MM.1S (cell line): Measurements from ENCODE around the gene IL6ST.

Source experiments
- DNase-seq: peaks from one replicate; pipeline ENCODE4 v3.0.0-alpha.2; 2015
- H2AFZ ChIP-seq: fragments of 300-600 bp; sonication (generic); 2 replicates; pipeline ENCODE4 v1.6.0; 2016; ENCODE audit warnings: antibody characterized with exemption, low read length
- H3F3A ChIP-seq: fragments of 300-600 bp; sonication (generic); 2 replicates; pipeline ENCODE4 v1.6.1; 2016; ENCODE audit warnings: mild to moderate bottlenecking, antibody characterized with exemption, low read length, moderate library complexity, mixed read lengths; ENCODE audit not compliant: insufficient read depth
- H3K27ac ChIP-seq: fragments of 300-600 bp; sonication (generic); 2 replicates; pipeline ENCODE4 v1.5.1; 2016; ENCODE audit warnings: mild to moderate bottlenecking, low read length
- H3K27me3 ChIP-seq: fragments of 300-600 bp; sonication (generic); replicated peaks from 2 replicates; pipeline ENCODE4 v1.6.0; 2016; ENCODE audit warnings: low read length; ENCODE audit not compliant: insufficient read depth
- H3K36me3 ChIP-seq: fragments of 300-600 bp; sonication (generic); replicated peaks from 2 replicates; pipeline ENCODE4 v1.6.1; 2016; ENCODE audit warnings: mild to moderate bottlenecking, low read length, mixed read lengths; ENCODE audit not compliant: insufficient read depth
- H3K4me1 ChIP-seq: fragments of 300-600 bp; sonication (generic); 2 replicates; pipeline ENCODE4 v1.6.1; 2016; ENCODE audit warnings: low read length, mixed read lengths
- H3K4me2 ChIP-seq: fragments of 300-600 bp; sonication (generic); 2 replicates; pipeline ENCODE4 v1.6.0; 2016; ENCODE audit warnings: low read depth, low read length
- H3K4me3 ChIP-seq: fragments of 300-600 bp; sonication (generic); 2 replicates; pipeline ENCODE4 v1.5.1; 2016; ENCODE audit warnings: low read length, mixed read lengths
- H3K79me2 ChIP-seq: fragments of 300-600 bp; sonication (generic); 2 replicates; pipeline ENCODE4 v1.6.1; 2016; ENCODE audit warnings: mixed run types, low read length, mixed read lengths
- H3K9ac ChIP-seq: fragments of 300-600 bp; sonication (generic); 2 replicates; pipeline ENCODE4 v1.6.1; 2016; ENCODE audit warnings: low read length, mixed read lengths
- H3K9me2 ChIP-seq: fragments of 300-600 bp; sonication (generic); replicated peaks from 2 replicates; pipeline ENCODE4 v1.6.1; 2016; ENCODE audit warnings: mild to moderate bottlenecking, low read length, mixed read lengths; ENCODE audit not compliant: insufficient read depth
- H3K9me3 ChIP-seq: fragments of 300-600 bp; sonication (generic); replicated peaks from 2 replicates; pipeline ENCODE4 v1.6.1; 2016; ENCODE audit warnings: mild to moderate bottlenecking, low read length, mixed read lengths; ENCODE audit not compliant: insufficient read depth
- H4K20me1 ChIP-seq: fragments of 300-600 bp; sonication (generic); 2 replicates; pipeline ENCODE4 v1.6.1; 2016; ENCODE audit warnings: mild to moderate bottlenecking, low read length, moderate library complexity, mixed read lengths; ENCODE audit not compliant: insufficient read depth
- CTCF ChIP-seq: fragments of 300-600 bp; sonication (generic); IDR thresholded peaks from 2 replicates; pipeline ENCODE4 v1.5.1; 2016; ENCODE audit warnings: antibody characterized with exemption, low read length, mixed read lengths
- EZH2 ChIP-seq: fragments of 300-600 bp; sonication (generic); optimal IDR thresholded peaks from 2 replicates; pipeline ENCODE3; 2017; ENCODE audit warnings: low read depth, mild to moderate bottlenecking, antibody characterized with exemption, low read length, mixed read lengths
- EZH2phosphoT487 ChIP-seq: fragments of 300-600 bp; sonication (generic); IDR thresholded peaks from 2 replicates; pipeline ENCODE4 v1.6.1; 2018; ENCODE audit warnings: antibody characterized with exemption, low read length

Gene IL6ST

DNA sequence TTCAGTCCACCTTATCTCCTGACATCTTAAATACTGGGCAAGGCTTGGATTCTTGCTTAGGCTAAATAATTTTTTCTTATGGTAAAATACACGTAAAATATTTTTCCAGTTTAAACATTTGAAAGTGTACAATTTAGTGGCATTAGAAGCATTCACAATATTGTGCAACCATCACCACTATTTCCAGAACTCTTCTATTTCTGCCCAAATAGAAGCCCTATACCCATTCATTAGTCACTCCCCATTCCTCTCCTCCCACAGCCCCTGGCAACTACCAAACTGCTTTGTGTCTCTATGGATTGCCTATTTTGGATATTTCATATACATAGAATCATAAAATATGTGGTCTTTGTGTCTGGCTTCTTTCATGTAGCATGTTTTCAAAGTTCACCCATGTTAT is 86.0 kb downstream of the IL6ST start:
- no peak overlapping the region for H2AFZ ChIP-seq
- H3K9me3 ChIP-seq = no peaks in the 10 kb centered on the region
- no peaks in the 10 kb centered on the region for H3K9me2 ChIP-seq
- no peaks in the 10 kb centered on the region for H3K4me1 ChIP-seq
- DNase-seq = no peak
- no peaks in the 10 kb centered on the region for H3K79me2 ChIP-seq
- H3F3A ChIP-seq = no peaks in the 10 kb centered on the region
- H3K4me3 ChIP-seq = no peak overlapping the region
- no peak overlapping the region for H3K4me2 ChIP-seq
- no peak overlapping the region for H3K9ac ChIP-seq
- TF ChIP-seq CTCF (no peak), EZH2phosphoT487 (no peak), EZH2 (no peak)
- no peaks in the 10 kb centered on the region for H3K36me3 ChIP-seq
- no peaks in the 10 kb centered on the region for H4K20me1 ChIP-seq
- H3K27ac ChIP-seq = no peak overlapping the region
- no peaks in the 10 kb centered on the region for H3K27me3 ChIP-seq

DNA sequence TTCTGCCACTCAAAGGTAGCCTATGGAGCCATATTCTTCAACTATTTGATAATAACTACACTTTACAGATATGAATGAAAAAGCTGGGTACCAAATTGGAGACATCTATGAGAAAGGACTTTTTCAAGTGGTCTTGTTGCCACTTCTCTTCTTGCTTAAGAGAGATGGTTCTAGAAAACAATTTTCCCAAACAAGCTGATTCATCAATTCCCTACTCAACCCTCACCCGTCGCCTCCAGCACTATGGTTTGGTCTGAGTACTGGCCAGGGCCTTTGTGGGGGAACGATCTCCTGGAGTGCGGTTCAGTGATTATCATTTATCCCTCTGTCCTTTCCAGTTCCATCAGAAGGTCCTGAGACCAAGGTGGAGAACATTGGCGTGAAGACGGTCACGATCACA is 86.8 kb downstream of the IL6ST start:
- no peak for DNase-seq
- Histone ChIP-seq H3K4me2 (no peak overlapping the region), H3K4me1 (no peaks in the 10 kb centered on the region), H3K4me3 (no peak overlapping the region), H3K9me3 (no peaks in the 10 kb centered on the region), H3K27ac (no peak overlapping the region), H2AFZ (no peak overlapping the region), H3K9ac (no peak overlapping the region), H4K20me1 (no peaks in the 10 kb centered on the region), H3K79me2 (no peaks in the 10 kb centered on the region), H3K36me3 (no peaks in the 10 kb centered on the region), H3K9me2 (no peaks in the 10 kb centered on the region), H3K27me3 (no peaks in the 10 kb centered on the region), H3F3A (no peaks in the 10 kb centered on the region)
- TF ChIP-seq EZH2phosphoT487 = no peak
- no peak for TF ChIP-seq CTCF
- TF ChIP-seq EZH2 = no peak

GRCh38 chr5:55905251-55905650 is 89.5 kb downstream of the IL6ST start:
- Histone ChIP-seq H3K27me3 (no peaks in the 10 kb centered on the region), H3K36me3 (no peaks in the 10 kb centered on the region), H3K9me2 (no peaks in the 10 kb centered on the region), H3K79me2 (no peaks in the 10 kb centered on the region), H3F3A (no peaks in the 10 kb centered on the region), H3K27ac (no peak overlapping the region), H3K4me2 (no peak overlapping the region), H3K9me3 (no peaks in the 10 kb centered on the region), H2AFZ (no peak overlapping the region), H4K20me1 (no peaks in the 10 kb centered on the region), H3K9ac (no peak overlapping the region), H3K4me1 (no peaks in the 10 kb centered on the region), H3K4me3 (no peak overlapping the region)
- no peak for DNase-seq
- TF ChIP-seq EZH2phosphoT487 (no peak), CTCF (no peak), EZH2 (no peak)

DNA sequence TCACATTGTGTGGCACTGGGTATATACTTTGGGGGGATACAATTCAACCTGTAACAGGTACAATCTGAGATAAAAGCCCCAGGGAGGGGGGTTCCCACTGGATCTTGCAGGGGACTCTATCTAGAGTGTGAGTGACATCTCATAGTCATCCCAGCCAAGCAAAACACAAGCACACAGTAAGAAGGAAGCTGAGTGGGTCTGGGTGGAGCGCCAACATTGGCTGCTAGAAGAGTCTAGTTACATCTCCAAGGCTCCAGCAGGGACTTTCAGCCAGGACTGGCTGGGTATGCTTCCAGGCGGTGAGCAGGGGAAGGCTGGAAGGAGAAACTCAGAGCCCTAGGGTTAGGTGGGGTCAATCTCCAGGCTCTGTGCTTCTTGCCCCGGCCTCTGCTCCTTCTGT is 90.6 kb downstream of the IL6ST start:
- Histone ChIP-seq H3K79me2 (no peaks in the 10 kb centered on the region), H4K20me1 (no peaks in the 10 kb centered on the region), H3K4me3 (no peak overlapping the region), H3K4me1 (no peaks in the 10 kb centered on the region), H3K36me3 (no peaks in the 10 kb centered on the region), H3K9me3 (no peaks in the 10 kb centered on the region), H3K9me2 (no peaks in the 10 kb centered on the region), H3K9ac (no peak overlapping the region), H3F3A (no peaks in the 10 kb centered on the region), H3K4me2 (no peak overlapping the region), H3K27me3 (no peaks in the 10 kb centered on the region), H2AFZ (no peak overlapping the region), H3K27ac (no peak overlapping the region)
- no peak for DNase-seq
- TF ChIP-seq EZH2 (no peak), CTCF (no peak), EZH2phosphoT487 (no peak)
